DND-41 (cell line): ENCODE measurements around the gene PID1.

Experiments
- EZH2 ChIP-seq: IDR thresholded peaks from 3 replicates; pipeline ENCODE4 v1.6.1; 2012; ENCODE audit warnings: borderline replicate concordance, low read depth, mild to moderate bottlenecking, moderate library complexity, low read length, inconsistent platforms; ENCODE audit not compliant: severe bottlenecking
- TF ChIP-seq, protein P1 (sequence below): IDR thresholded peaks from 2 replicates; pipeline ENCODE4 v1.5.1; 2012; ENCODE audit warnings: borderline replicate concordance, low read length, moderate library complexity, mild to moderate bottlenecking; ENCODE audit not compliant: poor library complexity, severe bottlenecking; ENCODE audit errors: extremely low read depth

DNA sequence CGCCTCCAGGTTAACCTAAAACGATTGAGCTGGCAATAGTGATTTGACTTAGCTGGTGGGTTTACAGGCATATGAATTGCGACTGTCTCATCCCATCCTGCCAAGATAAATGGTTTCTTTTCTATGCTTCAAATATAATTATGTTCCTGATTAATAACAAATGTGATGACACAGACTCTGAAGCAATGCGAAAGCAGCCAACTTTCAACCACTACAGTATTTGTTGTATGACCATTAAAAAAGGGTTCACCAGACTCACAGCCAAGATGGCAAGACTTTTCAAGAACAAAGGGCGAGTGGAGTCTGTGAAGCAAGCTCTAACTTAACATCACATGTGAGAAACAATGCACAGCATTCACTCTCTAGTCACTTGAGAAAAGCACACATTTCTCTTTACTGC, 186.6 kb downstream of the PID1 start:
- no peak for TF ChIP-seq EZH2
- TF ChIP-seq, protein P1, sequence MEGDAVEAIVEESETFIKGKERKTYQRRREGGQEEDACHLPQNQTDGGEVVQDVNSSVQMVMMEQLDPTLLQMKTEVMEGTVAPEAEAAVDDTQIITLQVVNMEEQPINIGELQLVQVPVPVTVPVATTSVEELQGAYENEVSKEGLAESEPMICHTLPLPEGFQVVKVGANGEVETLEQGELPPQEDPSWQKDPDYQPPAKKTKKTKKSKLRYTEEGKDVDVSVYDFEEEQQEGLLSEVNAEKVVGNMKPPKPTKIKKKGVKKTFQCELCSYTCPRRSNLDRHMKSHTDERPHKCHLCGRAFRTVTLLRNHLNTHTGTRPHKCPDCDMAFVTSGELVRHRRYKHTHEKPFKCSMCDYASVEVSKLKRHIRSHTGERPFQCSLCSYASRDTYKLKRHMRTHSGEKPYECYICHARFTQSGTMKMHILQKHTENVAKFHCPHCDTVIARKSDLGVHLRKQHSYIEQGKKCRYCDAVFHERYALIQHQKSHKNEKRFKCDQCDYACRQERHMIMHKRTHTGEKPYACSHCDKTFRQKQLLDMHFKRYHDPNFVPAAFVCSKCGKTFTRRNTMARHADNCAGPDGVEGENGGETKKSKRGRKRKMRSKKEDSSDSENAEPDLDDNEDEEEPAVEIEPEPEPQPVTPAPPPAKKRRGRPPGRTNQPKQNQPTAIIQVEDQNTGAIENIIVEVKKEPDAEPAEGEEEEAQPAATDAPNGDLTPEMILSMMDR = no peak
